NCI-H82 treated with DMSO at 0.1 percent for 48 hours (cell line): ENCODE results near the gene SPACA4.
A peak's percentile ranks its signal among the peaks of the same experiment; 100 is the strongest.

Source experiments
- DNase-seq: peaks from one replicate; lab custom pipeline; 2025; ENCODE audit not compliant: unreplicated experiment; lab: John Stamatoyannopoulos, UW

SPACA4 gene

DNA sequence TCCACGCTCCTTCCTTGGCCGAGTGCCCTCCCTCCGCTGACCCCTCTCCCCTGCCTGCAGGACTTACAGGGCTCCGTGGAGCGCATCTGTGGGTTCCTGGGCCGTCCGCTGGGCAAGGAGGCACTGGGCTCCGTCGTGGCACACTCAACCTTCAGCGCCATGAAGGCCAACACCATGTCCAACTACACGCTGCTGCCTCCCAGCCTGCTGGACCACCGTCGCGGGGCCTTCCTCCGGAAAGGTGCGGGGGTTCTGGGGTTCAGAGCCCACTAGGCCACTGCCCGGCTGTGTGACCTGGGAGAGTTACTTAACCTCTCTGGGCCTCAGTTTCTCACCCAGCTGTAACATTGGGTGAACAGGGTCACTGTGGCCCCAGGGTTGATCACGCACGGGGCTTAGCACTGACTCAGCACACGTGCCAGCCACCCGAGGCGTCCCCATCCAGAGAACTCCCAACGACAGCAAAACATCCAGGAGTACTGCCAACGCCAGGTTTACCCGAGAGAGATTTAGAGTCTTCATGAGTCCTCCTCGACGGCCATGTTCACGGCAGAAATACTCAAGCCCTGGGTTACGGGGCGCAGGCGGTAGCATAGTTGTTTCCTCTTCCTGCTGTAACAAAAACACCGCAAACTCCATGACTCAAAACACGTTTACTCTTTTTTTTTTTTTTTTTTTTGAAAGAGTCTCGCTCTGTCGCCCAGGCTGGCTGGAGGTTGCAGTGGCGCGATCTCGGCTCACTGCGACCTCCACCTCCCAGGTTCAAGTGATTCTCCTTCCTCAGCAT, 9.7 kb upstream of the SPACA4 start:
- DNase-seq: no peak

DNA sequence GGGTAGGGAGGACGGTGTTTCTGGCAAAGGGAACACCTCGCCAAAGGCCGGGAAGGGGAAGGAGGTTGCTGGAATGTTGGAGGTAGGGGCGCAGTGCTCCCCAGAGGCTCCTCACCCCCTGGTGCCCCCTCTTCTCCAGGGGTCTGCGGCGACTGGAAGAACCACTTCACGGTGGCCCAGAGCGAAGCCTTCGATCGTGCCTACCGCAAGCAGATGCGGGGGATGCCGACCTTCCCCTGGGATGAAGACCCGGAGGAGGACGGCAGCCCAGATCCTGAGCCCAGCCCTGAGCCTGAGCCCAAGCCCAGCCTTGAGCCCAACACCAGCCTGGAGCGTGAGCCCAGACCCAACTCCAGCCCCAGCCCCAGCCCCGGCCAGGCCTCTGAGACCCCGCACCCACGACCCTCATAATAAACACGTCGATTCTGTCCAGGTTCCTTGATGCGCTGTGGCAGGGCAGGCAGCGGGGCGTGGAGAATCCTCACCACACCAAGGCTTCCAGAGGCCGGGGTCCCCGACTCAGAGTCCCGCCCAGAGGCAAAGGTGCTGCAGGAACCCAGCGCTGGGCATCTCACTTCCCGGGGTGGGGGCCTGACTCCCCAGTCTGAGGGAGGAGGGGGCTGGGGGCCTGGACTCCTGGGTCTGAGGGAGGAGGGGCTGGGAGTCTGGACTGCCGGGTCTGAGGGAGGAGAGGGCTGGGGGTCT, 7.4 kb upstream of the SPACA4 start:
- no peak for DNase-seq

DNA sequence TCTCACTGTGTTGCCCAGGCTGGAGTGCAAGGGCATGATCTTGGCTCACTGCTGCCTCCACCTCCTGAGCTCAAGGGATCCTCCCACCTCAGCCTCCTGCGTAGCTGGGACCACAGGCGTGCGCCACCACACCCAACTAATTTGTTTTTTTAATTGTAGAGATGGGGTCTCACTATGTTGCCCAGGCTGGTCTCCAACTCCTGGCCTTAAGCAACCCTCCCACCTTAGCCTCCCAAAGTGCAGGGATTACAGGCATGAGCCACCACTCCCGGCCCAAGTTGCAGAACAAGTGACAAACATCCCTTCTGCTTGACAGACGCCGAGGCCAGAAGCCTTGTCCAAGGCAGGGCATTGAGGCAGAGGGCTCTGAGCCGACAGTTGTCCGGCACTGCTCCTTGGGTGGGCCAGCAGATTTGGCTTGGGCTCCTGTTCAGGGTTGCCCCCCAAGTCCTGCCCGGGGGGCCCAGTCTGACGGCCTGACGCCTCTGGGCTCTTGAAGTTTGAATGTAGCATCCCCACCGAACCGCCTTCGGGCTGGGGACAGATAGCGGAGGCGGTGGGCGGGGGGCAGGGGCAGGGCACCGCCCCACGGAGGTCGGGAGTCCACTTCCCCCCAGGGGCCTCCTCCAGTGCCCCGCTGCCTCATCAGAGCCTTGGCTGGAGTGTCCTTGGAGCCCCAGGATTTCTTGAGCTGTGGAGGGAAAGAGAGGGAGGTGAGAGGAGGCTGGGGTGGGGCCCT, 5.7 kb upstream of the SPACA4 start:
- DNase-seq: no peak

DNA sequence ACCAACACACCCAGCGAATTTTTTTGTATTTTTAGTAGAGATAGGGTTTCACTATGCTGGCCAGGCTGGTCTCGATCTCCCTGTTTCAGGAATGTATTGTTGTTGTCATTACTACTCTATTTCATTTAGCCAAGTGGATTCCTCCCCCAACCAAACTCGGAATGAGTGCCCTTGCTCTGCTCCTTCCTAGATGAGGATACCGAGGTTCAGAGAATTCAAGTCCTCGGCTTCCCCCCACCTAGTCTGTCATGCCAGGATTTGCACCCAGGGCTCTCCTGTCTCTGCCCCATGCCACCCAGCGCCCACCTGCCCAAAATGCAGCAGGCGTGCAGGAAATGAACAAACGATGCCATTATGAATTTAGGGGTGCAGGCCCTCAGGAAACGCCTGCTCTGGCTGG, 3.5 kb upstream of the SPACA4 start:
- DNase-seq: no peak

DNA sequence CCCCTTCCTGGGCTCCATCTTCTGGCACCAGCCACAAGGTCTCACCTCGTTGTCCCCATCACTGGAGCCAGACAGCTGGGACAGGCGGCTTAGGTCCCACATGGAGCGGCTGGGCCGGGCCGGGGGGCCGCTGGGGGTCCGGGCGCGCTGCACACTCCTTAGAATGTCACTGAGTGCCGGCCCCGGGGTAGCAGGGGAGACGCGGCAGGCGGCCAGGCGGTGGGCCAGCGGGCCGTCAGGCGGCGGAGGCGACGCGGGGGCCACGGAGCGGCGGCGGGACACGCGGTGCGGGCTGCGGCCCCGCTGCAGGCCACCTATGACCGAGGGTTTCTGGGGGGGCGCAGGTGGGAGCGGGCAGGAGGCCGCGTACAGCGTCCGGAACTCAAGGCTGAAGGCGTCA, 3.1 kb upstream of the SPACA4 start:
- DNase-seq: no peak

DNA sequence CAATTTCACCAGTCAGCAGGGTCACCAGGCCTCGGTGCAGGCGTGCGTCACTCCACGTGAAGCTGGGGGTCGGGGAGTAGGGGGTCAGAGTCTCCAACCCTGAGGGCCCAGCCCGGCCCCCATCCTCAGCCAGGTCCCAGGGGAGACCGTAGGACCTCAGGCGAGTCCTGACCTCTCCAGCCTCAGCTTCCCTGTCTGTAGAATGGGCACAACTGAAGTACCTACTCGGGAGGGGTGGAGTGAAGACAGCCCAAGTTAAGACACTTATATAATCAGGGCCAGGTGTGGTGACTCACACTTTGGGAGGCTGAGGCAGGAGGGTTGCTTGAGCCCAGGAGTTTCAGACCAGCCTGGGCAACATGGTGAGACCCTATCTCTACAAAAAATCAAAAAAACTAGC, 2.7 kb upstream of the SPACA4 start:
- DNase-seq: no peak

DNA sequence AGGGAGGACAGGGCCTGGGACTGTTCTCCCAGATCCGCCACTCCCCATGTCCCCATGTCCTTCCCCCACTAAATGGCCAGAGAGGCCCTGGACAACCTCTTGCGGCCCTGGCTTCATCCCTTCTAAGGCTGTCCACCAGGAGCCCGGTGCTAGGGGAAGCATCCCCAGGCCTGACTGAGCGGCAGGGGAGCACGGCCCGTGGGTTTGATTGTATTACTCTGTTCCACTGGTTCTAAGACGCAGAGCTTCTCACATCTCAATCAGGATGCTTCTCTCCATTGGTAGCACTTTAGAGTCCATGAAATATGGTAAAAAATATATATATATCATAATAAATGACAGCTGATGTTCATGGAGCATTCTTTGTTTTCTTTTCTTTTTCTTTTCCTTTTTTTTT, 815 bp downstream of the SPACA4 start:
- DNase-seq: no peak

DNA sequence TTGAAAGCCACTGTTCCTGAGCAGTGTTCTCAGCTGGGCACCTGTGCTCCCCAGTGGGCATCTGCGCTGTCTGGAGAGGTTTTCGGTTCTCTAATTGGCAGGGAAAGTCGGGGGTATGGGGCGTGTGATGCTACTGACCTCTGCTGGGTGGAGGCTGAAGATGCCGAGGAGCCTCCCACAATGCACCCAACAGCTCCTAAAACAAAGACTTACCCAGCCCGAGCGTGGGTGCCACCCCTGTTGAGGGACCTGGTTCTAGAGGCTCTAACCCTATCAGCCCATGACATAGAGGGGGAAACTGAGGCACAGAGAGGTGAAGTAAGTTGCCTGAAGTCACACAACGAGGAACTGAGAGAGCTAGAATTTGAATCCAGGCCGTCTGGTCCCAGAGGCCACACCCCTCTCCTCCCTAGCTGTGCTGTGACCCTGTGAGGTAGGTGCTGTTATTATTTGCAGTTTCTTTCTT, 2.3 kb downstream of the SPACA4 start:
- peak; percentile 14 for DNase-seq

DNA sequence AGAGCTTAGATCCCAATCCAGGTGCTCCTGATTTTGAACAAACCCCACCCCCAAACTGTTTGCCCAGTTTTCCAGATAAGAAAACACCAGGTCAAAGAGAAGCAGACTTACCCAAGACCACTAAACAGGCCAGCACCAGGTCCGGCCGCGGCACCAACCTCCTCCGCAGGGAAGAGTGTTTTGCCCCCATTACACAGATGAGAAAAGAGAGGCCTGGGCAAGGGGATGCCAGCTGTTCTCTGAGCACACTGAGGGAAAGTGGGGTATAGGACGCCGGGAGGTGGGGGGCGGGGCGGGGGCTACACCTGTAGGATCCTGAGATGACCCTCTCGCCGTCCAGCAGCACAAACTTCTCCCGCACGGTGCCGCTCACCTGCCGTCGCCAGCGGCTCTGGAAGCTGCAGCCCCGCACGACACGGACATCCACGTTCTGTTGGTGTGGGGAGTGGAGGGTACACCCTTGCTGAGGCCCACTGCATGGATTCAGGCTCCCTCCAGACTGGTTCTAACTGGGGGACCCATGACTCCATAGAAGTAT, 3.1 kb downstream of the SPACA4 start:
- DNase-seq: no peak

DNA sequence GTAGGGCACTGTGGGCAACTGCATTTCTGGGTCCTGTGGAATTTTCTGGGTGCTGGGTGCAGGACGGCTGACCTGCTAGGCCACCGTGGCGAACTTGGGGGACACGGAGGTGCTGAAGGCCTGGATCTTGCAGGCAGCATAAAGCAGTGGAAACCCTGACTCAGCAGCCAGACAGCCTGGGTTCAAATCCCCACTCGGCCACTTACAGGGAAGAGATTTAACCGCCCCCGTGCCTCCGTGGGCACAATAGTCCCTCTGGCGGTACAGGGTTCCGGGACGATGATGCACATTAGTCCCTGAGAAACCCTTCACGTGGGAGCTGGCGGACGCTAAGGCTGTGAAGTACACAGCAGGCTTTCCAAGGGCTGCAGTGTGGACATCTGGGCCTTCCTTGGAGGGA, 5.3 kb downstream of the SPACA4 start:
- DNase-seq: no peak

DNA sequence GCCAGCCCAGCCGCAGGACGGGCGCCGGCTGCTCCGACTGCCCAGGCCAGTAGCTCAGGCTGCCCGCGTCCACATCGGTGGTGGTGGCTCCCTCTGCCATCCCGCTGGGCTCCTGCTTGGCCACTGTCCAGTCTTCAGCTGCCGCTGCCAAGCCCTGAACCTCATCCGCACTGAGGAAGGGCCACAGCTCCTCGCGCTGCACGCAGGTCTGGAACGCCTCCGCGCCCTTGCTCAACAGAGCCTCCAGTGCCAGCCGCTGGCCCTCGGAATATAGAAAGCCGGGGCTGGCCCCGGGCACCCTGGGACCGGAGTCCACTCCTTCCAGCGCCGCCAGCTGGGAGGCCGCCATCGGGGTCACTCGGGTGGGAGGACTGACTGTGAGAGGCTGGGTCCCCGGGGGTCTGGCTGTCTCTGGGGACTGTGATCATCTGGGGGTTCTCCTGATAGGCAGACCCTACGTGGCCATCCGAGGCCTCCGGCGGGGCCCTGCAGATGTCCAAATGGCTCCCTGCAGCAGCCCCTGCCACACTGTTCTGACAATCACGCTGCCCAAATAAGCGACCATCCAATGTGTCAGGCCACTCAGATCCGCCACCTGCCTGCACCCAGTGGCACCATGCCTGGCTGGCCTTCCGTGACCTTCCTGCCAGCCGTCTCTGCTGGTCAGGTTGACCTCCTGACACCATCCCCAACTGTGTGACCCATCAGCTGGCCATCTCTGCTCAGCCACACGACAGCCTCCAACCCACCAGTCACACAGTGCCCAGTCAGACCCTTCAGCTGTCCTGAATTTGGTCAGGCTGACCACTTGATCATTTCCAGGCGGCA, 6.7 kb downstream of the SPACA4 start:
- DNase-seq: no peak

DNA sequence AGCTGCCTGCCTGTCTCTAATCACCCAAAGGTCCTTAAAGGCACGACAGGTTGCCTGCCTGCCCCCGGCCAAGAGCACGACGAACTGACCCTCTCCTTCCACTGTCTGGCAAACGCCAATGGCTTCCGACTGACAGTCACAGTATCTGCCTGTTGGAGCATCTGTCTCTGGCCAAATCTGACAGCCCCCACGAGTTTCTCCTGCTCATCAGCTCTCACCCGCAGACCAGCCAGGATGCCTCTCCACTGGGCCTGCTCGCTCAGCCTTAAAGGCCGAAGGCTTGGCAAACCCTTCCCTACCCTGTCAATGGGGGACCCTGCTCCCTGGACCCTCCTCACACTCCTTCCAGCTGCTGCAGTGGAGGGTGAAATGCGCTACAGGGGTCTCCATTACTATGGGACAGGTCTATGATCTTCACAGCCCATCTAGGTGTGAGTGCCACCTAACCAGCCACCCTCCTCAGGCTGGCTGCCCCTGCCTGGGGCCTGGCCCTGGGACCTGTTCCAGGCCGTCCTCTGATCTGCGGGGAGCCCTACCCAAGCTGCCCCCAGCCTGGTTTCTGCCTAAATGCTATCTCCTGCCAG, 7.4 kb downstream of the SPACA4 start:
- DNase-seq: no peak

DNA sequence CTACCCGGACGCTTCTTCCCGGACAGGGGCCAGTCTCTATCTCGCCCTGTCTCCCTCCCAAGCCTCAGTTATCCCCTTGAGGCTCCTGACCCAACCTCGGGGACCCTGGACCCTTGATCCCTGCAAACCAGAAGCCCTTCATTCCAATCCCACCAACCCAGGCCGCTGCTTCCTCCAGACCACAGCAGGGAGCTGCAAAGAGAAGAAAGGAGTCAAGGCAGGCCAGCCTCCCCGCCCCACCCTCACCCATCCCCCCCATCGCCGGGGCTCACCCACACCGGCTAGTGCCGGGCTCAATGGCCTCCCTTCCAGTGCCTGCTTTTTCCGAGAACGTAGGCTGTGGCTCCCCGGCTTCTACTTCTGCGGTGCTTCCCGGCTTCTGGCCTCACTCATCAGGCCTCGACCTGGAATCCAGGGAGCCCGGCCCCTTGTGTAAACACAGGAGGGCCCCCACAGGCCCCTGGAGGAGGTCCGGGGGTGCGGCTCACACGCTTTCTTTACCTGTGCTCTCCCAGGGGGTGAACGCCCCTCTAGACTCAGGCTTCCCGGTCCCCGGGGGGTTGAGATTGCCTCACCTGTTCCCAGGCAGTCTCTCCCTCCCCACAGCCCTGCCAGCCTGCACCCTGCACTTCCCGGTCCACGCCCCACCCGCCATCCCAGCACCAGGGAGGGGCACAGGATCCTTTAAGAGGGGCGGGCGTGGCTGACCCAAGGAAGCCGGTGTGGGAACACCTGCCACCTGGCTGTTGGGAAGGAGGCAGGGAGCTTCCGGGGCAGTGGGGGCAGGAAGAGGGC, 8.1 kb downstream of the SPACA4 start, which contains the start of gene FAM83E:
FAM83E (minus strand) TSS at position 641 of the 795 bp plus-strand sequence. CDS start 1,704 bp downstream, outside the sequence.
- no peak for DNase-seq

DNA sequence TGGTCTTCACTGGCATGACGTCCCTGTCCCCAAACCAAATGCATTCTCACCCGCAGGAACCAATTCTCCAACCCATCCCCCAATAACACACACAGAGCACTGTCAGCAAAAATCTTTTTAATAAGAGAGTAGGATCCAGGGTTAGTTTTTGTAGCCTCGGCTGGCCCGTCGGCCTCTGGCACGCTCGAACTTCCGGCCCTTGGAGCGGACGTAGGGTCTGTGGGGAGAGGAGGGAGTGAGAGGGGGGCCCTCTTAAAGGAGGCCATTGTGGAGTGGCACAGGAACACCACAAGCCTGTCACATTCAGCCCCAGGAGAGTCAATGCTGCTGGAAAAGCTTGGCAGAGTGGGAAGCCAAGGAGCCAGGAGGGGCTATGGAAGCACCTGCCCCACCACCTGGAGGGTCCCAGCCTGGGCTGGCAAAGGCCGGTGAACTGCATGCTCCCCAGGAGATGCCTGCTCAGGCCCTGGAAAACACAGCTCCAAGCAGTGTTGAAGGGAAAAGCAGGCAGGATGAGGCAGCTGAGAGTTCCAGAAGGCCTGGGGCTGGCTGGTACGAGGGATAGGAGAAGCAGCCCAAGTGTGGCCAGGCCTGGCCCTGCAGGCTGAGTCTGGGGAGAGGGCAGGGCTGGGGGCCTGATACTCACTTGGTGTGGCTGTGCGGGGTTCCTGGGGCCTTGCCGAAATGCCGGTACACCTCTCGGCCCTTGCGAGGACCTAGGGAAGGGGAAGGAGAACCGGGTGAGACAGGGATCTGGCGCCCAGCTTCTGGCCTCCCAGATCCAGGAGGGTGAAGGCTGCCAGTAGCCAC, 8.9 kb downstream of the SPACA4 start:
- DNase-seq: no peak

DNA sequence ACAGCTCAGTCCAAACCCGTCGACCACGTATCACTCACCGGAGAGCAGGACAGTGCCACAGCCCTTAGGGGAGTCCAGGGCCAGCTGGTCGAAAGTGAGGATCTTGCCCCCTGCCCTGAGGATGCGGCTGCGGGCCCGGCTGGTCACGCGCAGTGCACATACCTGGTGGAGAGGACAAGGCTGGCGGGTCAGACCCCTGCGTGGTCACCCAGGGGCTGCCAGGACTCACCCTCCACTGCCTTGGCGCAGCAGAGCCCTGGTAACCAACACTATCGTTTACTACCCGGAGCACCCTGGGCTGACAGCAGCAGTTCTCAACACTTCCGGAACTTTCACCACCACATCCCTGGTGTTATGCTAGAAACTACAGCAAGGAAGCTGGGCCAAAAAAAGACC, 9.5 kb downstream of the SPACA4 start:
- DNase-seq: no peak

DNA sequence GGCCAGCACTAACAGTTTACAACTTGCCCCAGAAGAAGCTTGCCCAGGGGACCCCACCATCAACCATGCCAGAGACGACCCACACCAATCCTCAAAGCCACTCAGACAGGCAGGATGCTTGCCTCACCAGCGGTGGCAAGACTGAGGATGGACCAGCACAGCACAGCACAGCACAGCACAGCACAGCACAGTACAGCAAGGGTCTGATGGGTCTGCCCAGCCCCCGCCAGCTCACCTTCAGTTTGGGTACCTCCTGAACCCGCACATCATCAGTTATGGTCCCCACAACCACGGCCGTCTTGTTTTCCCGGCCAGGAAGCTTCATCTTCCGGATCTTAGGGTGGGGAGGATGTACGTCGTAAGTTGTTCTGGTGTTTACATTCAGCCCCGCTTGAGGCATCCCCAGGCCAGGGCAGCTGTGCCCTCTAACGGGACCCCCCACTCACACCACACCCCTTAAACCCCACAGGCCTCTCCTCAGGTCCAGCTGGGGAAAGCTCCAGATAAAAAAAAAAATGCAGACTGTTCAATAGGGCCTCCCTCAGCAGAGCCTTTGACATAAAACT, 10.0 kb downstream of the SPACA4 start:
- DNase-seq: no peak

DNA sequence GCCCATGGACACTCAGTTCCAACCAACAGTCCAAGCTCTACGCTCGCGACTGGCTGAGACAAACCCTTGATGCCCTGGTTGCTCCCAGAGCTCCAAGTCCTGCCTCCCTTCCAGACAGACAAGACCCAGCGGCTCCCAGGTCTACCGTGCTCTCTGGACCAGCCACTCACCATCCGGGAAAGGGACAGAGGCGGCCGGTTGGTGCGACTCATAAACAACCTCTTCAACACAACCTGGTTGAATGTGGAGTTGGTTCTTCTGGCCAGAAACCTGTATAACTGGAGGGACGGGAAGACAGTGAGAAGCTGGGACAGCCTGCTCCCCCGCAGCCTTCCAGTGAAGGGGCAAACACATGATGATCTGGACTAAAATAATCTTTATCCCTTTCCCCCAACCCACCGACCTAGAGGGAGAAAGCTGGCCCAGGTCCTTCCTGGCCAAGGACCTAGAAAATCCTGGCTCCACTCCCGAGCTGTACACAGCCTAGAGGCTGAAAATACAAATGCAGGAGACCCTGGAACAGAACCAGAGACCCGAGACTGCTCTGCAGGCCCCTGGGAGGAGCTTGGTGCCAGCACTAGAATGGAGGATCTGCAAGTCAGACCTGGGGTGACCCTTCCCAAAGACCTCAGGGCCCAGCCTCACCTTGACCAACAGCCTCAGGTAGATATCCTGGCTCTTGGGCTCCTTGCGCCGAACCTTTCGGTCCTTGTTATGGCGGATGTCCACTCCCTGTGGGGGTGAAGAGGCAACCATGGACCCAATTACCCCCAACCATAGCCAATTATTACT, 10.8 kb downstream of the SPACA4 start:
- no peak for DNase-seq
